Osteoblast (primary cell): ENCODE results near the gene AVL9. TPM values are rescaled to one million over a fixed set of nuclear protein-coding genes. Genes with fewer than 3 reads are reported as not detected.
"Not testable (repeated sequence)": the region's sequence is repeated elsewhere in the genome, so short reads cannot be mapped to it uniquely, and the experiment has no call there.

Experiments
- DNase-seq: peaks from one replicate; pipeline ENCODE4 v3.0.0; 2011; ENCODE audit warnings: low spot score, mixed read lengths; ENCODE audit not compliant: insufficient read length; ENCODE audit errors: missing footprints
- H2AFZ ChIP-seq: 2 replicates; pipeline ENCODE4 v1.6.0; 2011; ENCODE audit warnings: mild to moderate bottlenecking, low read length
- H3K27ac ChIP-seq: 2 replicates; pipeline ENCODE4 v1.5.1; 2011; ENCODE audit warnings: mild to moderate bottlenecking, low read depth, low read length, moderate library complexity
- H3K27me3 ChIP-seq: 2 replicates; pipeline ENCODE4 v1.6.0; 2012; ENCODE audit warnings: mild to moderate bottlenecking, control low read depth, inconsistent platforms, low read length, moderate library complexity; ENCODE audit not compliant: insufficient read depth
- H3K36me3 ChIP-seq: 2 replicates; pipeline ENCODE4 v1.5.1; 2011; ENCODE audit warnings: mild to moderate bottlenecking, low read length, control low read depth, moderate library complexity; ENCODE audit not compliant: insufficient read depth
- H3K4me1 ChIP-seq: 2 replicates; pipeline ENCODE4 v1.5.1; 2011; ENCODE audit warnings: mild to moderate bottlenecking, low read length, control low read depth, moderate library complexity; ENCODE audit not compliant: insufficient read depth
- H3K4me2 ChIP-seq: 2 replicates; pipeline ENCODE4 v1.6.0; 2011; ENCODE audit warnings: mild to moderate bottlenecking, low read length; ENCODE audit not compliant: insufficient read depth
- H3K4me3 ChIP-seq: fragments of 200-600 bp; sonication (generic); 3 replicates; pipeline ENCODE4 v1.5.1; 2012; ENCODE audit warnings: mild to moderate bottlenecking, low read length, inconsistent platforms; ENCODE audit not compliant: insufficient read depth
- H3K79me2 ChIP-seq: 2 replicates; pipeline ENCODE4 v1.6.0; 2012; ENCODE audit warnings: mild to moderate bottlenecking, low read length, control low read depth, inconsistent platforms; ENCODE audit not compliant: insufficient read depth
- H3K9me3 ChIP-seq: 2 replicates; pipeline ENCODE4 v1.5.1; 2011; ENCODE audit warnings: low read depth, low read length, control low read depth
- H4K20me1 ChIP-seq: 2 replicates; pipeline ENCODE4 v1.6.0; 2012; ENCODE audit warnings: mild to moderate bottlenecking, low read length, control low read depth; ENCODE audit not compliant: insufficient read depth
- total RNA-seq: library from RNA; depleted of rRNA; stranded (reverse); fragments of >200 nt; gene quantifications from 2 replicates; pipeline ENCODE4 v1.2.3, GENCODE V29; 2012
- TF ChIP-seq, protein P1 (sequence below): IDR thresholded peaks from 2 replicates; pipeline ENCODE4 v1.5.1; 2011; ENCODE audit warnings: mild to moderate bottlenecking, low read depth, low read length, moderate library complexity; ENCODE audit errors: extremely low read depth

AVL9 gene
- total RNA-seq, 1 donor = 32.2 TPM

- Histone ChIP-seq H3K79me2 (peaks cover 18% of the 10 kb centered on the region), H3K27me3 (no peaks in the 10 kb centered on the region), H3K36me3 (peaks cover 20% of the 10 kb centered on the region), H4K20me1 (no peaks in the 10 kb centered on the region), H2AFZ (peak overlapping the region; percentile 100), H3K4me1 (peaks cover 8% of the 10 kb centered on the region), H3K9me3 (no peaks in the 10 kb centered on the region), H3K4me3 (peak overlapping the region; percentile 95), H3K4me2 (peak overlapping the region; percentile 97), H3K27ac (peak overlapping the region; percentile 75)
- TF ChIP-seq, protein P1, sequence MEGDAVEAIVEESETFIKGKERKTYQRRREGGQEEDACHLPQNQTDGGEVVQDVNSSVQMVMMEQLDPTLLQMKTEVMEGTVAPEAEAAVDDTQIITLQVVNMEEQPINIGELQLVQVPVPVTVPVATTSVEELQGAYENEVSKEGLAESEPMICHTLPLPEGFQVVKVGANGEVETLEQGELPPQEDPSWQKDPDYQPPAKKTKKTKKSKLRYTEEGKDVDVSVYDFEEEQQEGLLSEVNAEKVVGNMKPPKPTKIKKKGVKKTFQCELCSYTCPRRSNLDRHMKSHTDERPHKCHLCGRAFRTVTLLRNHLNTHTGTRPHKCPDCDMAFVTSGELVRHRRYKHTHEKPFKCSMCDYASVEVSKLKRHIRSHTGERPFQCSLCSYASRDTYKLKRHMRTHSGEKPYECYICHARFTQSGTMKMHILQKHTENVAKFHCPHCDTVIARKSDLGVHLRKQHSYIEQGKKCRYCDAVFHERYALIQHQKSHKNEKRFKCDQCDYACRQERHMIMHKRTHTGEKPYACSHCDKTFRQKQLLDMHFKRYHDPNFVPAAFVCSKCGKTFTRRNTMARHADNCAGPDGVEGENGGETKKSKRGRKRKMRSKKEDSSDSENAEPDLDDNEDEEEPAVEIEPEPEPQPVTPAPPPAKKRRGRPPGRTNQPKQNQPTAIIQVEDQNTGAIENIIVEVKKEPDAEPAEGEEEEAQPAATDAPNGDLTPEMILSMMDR = no peak
- DNase-seq = no peak
These were observed 5.5 kb upstream of the AVL9 start for GRCh38 chr7:32489788-32490126.

GRCh38 chr7:32490127-32490796, 5.0 kb upstream of the AVL9 start, which contains the start of gene LSM5:
LSM5 (minus strand) TSS chr7:32490380; CDS start chr7:32490365, 15 bp downstream.
- peak within 1 kb of the TSS; percentile 95 for H3K4me3 ChIP-seq
- H2AFZ ChIP-seq = peak within 1 kb of the TSS; percentile 100
- peaks cover 8% of the 10 kb centered on the region for H3K4me1 ChIP-seq
- DNase-seq = peak; percentile 74
- peak within 1 kb of the TSS; percentile 97 for H3K4me2 ChIP-seq
- H4K20me1 ChIP-seq = no peaks in the 10 kb centered on the region
- H3K27ac ChIP-seq = peak within 1 kb of the TSS; percentile 75
- no peaks in the 10 kb centered on the region for H3K27me3 ChIP-seq
- peaks cover 20% of the 10 kb centered on the region for H3K36me3 ChIP-seq
- peaks cover 21% of the 10 kb centered on the region for H3K79me2 ChIP-seq
- TF ChIP-seq, protein P1 = no peak
- H3K9me3 ChIP-seq = no peaks in the 10 kb centered on the region

DNA sequence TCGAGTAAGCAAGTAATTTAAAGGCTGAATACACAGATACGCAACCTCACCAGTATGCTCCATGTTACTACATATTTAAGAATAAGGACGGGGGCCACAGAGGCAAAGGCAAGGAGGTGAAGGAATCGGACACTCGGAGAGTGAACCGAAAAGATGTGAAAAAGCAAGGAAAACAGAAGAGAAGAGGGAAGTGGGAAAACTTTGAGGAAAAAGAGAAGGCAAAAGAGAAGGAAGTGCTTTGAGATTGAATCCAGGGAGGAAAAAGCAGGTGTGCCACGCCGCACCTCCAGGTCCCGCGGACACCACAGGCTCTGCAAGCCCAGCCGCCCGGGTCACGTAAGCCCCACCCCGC, 367 bp upstream of the AVL9 start:
- DNase-seq = no peak
- peak overlapping the region; percentile 67 for H3K27ac ChIP-seq
- H3K4me2 ChIP-seq = peak overlapping the region; percentile 98
- H2AFZ ChIP-seq = peak overlapping the region; percentile 90
- H4K20me1 ChIP-seq = peaks cover 9% of the 10 kb centered on the region
- H3K9me3 ChIP-seq = no peaks in the 10 kb centered on the region
- H3K4me3 ChIP-seq = peak overlapping the region; percentile 97
- H3K4me1 ChIP-seq = peaks cover 4% of the 10 kb centered on the region
- no peaks in the 10 kb centered on the region for H3K27me3 ChIP-seq
- peaks cover 52% of the 10 kb centered on the region for H3K79me2 ChIP-seq
- H3K36me3 ChIP-seq = no peaks in the 10 kb centered on the region
- TF ChIP-seq, protein P1 = no peak

GRCh38 chr7:32496052-32496813, 944 bp downstream of the AVL9 start:
- H3K27ac ChIP-seq = peak overlapping the region; percentile 90
- H4K20me1 ChIP-seq = peaks cover 9% of the 10 kb centered on the region
- H3K27me3 ChIP-seq = no peaks in the 10 kb centered on the region
- H3K4me3 ChIP-seq = peak overlapping the region; percentile 97
- DNase-seq = peak; percentile 56
- peak overlapping the region; percentile 72 for H2AFZ ChIP-seq
- no peaks in the 10 kb centered on the region for H3K9me3 ChIP-seq
- no peaks in the 10 kb centered on the region for H3K36me3 ChIP-seq
- peaks cover 61% of the 10 kb centered on the region for H3K79me2 ChIP-seq
- H3K4me1 ChIP-seq = peaks cover 13% of the 10 kb centered on the region
- TF ChIP-seq, protein P1 = no peak
- peak overlapping the region; percentile 99 for H3K4me2 ChIP-seq

DNA sequence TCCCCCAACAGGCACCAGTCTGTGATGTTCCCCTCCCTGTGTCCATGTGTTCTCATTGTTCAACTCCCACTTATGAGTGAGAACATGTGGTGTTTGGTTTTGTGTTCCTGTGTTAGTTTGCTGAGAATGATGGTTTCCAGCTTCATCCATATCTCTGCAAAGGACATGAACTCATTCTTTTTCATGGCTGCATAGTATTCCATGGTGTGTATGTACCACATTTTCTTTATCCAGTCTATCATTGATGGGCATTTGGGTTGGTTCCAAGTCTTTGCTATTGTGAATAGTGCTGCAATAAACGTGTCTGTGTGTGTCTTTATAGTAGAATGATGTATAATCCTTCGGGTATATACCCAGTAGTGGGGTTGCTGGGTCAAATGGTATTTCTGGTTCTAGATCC, 4.5 kb downstream of the AVL9 start:
- H3K79me2 ChIP-seq = peaks cover 87% of the 10 kb centered on the region
- DNase-seq, H3K4me3 ChIP-seq, H3K4me2 ChIP-seq, H2AFZ ChIP-seq, H4K20me1 ChIP-seq, H3K27me3 ChIP-seq, H3K27ac ChIP-seq, H3K9me3 ChIP-seq, H3K36me3 ChIP-seq: not testable (repeated sequence)
- H3K4me1 ChIP-seq = peaks cover 22% of the 10 kb centered on the region

GRCh38 chr7:32500216-32500615, 4.9 kb downstream of the AVL9 start:
- H4K20me1 ChIP-seq, DNase-seq, H3K9me3 ChIP-seq, H2AFZ ChIP-seq, H3K4me2 ChIP-seq, H3K27me3 ChIP-seq, H3K36me3 ChIP-seq, H3K27ac ChIP-seq, H3K4me3 ChIP-seq: not testable (repeated sequence)
- H3K4me1 ChIP-seq = peaks cover 22% of the 10 kb centered on the region
- H3K79me2 ChIP-seq = peaks cover 89% of the 10 kb centered on the region
